ENCODE data around the gene RELCH.

The RELCH gene

GRCh38 chr18:62341473-62341872 lies 154.4 kb downstream of the RELCH start:
- no peak for DNase-seq

GRCh38 chr18:62342884-62343283 lies 155.8 kb downstream of the RELCH start:
- no peak for DNase-seq

GRCh38 chr18:62343316-62343715 lies 156.3 kb downstream of the RELCH start:
- no peak for DNase-seq

- no peak for DNase-seq
These were observed 158.9 kb downstream of the RELCH start for GRCh38 chr18:62345909-62346308.

GRCh38 chr18:62346333-62347088 lies 159.5 kb downstream of the RELCH start:
- DNase-seq = no peak

GRCh38 chr18:62347089-62347506 lies 160.0 kb downstream of the RELCH start:
- no peak for DNase-seq

GRCh38 chr18:62348474-62348873 lies 161.4 kb downstream of the RELCH start:
- no peak for DNase-seq

GRCh38 chr18:62353170-62353569 lies 166.1 kb downstream of the RELCH start:
- DNase-seq = no peak

- DNase-seq = no peak
These were observed 167.1 kb downstream of the RELCH start for GRCh38 chr18:62354151-62354550.

- DNase-seq = no peak
These were observed 170.1 kb downstream of the RELCH start for GRCh38 chr18:62357079-62357719.
